Motor neuron (in vitro differentiated cells): ENCODE measurements around the gene RTEL1. TPM values are rescaled to one million over a fixed set of nuclear protein-coding genes. Genes with fewer than 3 reads are reported as not detected.

Source experiments
- total RNA-seq, 8 experiments: library from RNA; unstranded; fragments of 300-600 nt; gene quantifications; 2 replicates each; pipeline versions ENCODE4 v1.2.3 to v1.2.4, GENCODE V29; 2022

Gene RTEL1
- total RNA-seq, 8 experiments from 2014 or later: 5.9 to 30.7 (median 11.0) TPM

Other genes with a start within 250 kb of the RTEL1 start
- gene KCNQ2, start 185.7 kb upstream of the RTEL1 start, total RNA-seq: 100 to 1,000 TPM in 1 of 8 experiments, 10 to 100 TPM in 4, 1 to 10 TPM in 1, under 1 TPM in 2; 0.18 to 124 (median 58.4) TPM
- 100 to 1,000 TPM in 4 of 8 experiments, 10 to 100 TPM in 2, 1 to 10 TPM in 2; 2.8 to 390 (median 139) TPM for gene EEF1A2, start 159.2 kb upstream of the RTEL1 start, total RNA-seq
- gene PPDPF, start 137.5 kb upstream of the RTEL1 start, total RNA-seq: 100 to 1,000 TPM in 3 of 8 experiments, 10 to 100 TPM in 5; 12.8 to 270 (median 87.9) TPM
- gene PTK6, start 120.9 kb upstream of the RTEL1 start, total RNA-seq: 1 to 10 TPM in 1 of 8 experiments, under 1 TPM in 7; 0.10 to 1.6 (median 0.83) TPM
- gene SRMS, start 110.6 kb upstream of the RTEL1 start, total RNA-seq: under 1 TPM in 2 of 8 experiments, not detected in 6; 0.11 to 0.27 TPM
- 1 to 10 TPM in 5 of 8 experiments, under 1 TPM in 3; 0.36 to 3.5 (median 2.0) TPM for gene FNDC11, start 104.2 kb upstream of the RTEL1 start, total RNA-seq
- gene HELZ2, start 84.1 kb upstream of the RTEL1 start, total RNA-seq: 10 to 100 TPM in 5 of 8 experiments, 1 to 10 TPM in 3; 4.7 to 19.3 (median 14.1) TPM
- gene GMEB2, start 31.2 kb upstream of the RTEL1 start, total RNA-seq: 10 to 100 TPM in 2 of 8 experiments, 1 to 10 TPM in 6; 5.6 to 11.8 (median 8.4) TPM
- 100 to 1,000 TPM in 2 of 8 experiments, 10 to 100 TPM in 6; 14.5 to 155 (median 69.2) TPM for gene STMN3, start 4.9 kb upstream of the RTEL1 start, total RNA-seq
- gene TNFRSF6B, start 38.3 kb downstream of the RTEL1 start, total RNA-seq: 1 to 10 TPM in 1 of 8 experiments, under 1 TPM in 4, not detected in 3; 0.22 to 1.1 (median 0.69) TPM
- 10 to 100 TPM; 22.7 to 45.5 (median 35.1) TPM for gene ARFRP1, start 49.7 kb downstream of the RTEL1 start, total RNA-seq
- 10 to 100 TPM; 10.4 to 28.3 (median 15.7) TPM for gene ZGPAT, start 49.7 kb downstream of the RTEL1 start, total RNA-seq
- gene LIME1, start 78.4 kb downstream of the RTEL1 start, total RNA-seq: 1 to 10 TPM; 2.5 to 8.8 (median 3.9) TPM
- gene SLC2A4RG, start 81.5 kb downstream of the RTEL1 start, total RNA-seq: 10 to 100 TPM; 19.8 to 57.5 (median 36.4) TPM
- gene ZBTB46, start 173.0 kb downstream of the RTEL1 start, total RNA-seq: 10 to 100 TPM in 5 of 8 experiments, 1 to 10 TPM in 3; 2.2 to 23.5 (median 16.2) TPM
- under 1 TPM in 1 of 8 experiments, not detected in 7; 0.60 TPM for gene ABHD16B, start 203.2 kb downstream of the RTEL1 start, total RNA-seq
- 100 to 1,000 TPM in 1 of 8 experiments, 10 to 100 TPM in 7; 41.3 to 108 (median 70.4) TPM for gene TPD52L2, start 207.0 kb downstream of the RTEL1 start, total RNA-seq
- gene DNAJC5, start 236.8 kb downstream of the RTEL1 start, total RNA-seq: 10 to 100 TPM; 31.7 to 80.7 (median 41.5) TPM